HepG2 (cell line): Measurements from ENCODE around the gene CNTD1. TPM values are rescaled to one million over a fixed set of nuclear protein-coding genes. Genes with fewer than 3 reads are reported as not detected.

Experiments used
- ATF2 ChIP-seq: sonication (generic); formaldehyde crosslinking; IDR thresholded peaks from 2 replicates; pipeline ENCODE4 v1.4.0; 2020; ENCODE audit warnings: missing genetic modification reagents
- DMAP1 ChIP-seq: IDR thresholded peaks from 2 replicates; pipeline ENCODE4 v1.6.1; 2016
- FOXP1 ChIP-seq, 2 experiments: fragments of 450-650 bp in 1 of 2; IDR thresholded peaks; 2 replicates each; pipeline ENCODE4 v1.6.1; 2017 to 2018; ENCODE audit warnings: antibody characterized with exemption in 1 of 2
- HMGXB4 ChIP-seq, 2 experiments: sonication (generic) in 1 of 2; formaldehyde crosslinking in 1 of 2; IDR thresholded peaks; 2 replicates each; pipeline versions ENCODE4 v1.4.0 to v1.6.1; 2018 to 2020; ENCODE audit warnings: missing genetic modification reagents in 2 of 2, borderline replicate concordance in 1 of 2, low read depth in 1 of 2, mild to moderate bottlenecking in 1 of 2, missing biosample characterization in 1 of 2
- LCORL ChIP-seq, 2 experiments: fragments of 450-650 bp in 1 of 2; sonication (generic) in 1 of 2; formaldehyde crosslinking in 1 of 2; IDR thresholded peaks; 2 replicates each; pipeline versions ENCODE4 v1.5.0 to v1.6.1; 2017 to 2020; ENCODE audit warnings: antibody characterized with exemption in 1 of 2, missing genetic modification reagents in 1 of 2
- NCOR1 ChIP-seq: fragments of 200-600 bp; sonication (generic); IDR thresholded peaks from 2 replicates; pipeline ENCODE4 v1.7.0; 2017; ENCODE audit warnings: antibody characterized with exemption, low read length, borderline replicate concordance
- NFYC ChIP-seq: IDR thresholded peaks from 2 replicates; pipeline ENCODE4 v1.6.1; 2016; ENCODE audit warnings: missing genetic modification reagents, missing compliant biosample characterization
- NR2F6 ChIP-seq, 2 experiments: IDR thresholded peaks; 2 replicates each; pipeline ENCODE4 v1.6.1; 2016; ENCODE audit warnings: antibody characterized with exemption in 1 of 2, mild to moderate bottlenecking in 1 of 2
- PITX1 ChIP-seq: sonication (generic); formaldehyde crosslinking; IDR thresholded peaks from 2 replicates; pipeline ENCODE4 v1.5.1; 2020; ENCODE audit warnings: mild to moderate bottlenecking, missing genetic modification reagents
- POLR2AphosphoS5 ChIP-seq: IDR thresholded peaks from 2 replicates; pipeline ENCODE4 v1.6.1; 2012; ENCODE audit warnings: low read depth, low read length
- ZNF329 ChIP-seq: sonication (generic); formaldehyde crosslinking; IDR thresholded peaks from 2 replicates; pipeline ENCODE4 v1.9.0; 2021; ENCODE audit warnings: low read depth, mild to moderate bottlenecking, missing genetic modification reagents
- ZNF337 ChIP-seq: sonication (generic); formaldehyde crosslinking; IDR thresholded peaks from 2 replicates; pipeline ENCODE4 v1.5.1; 2020; ENCODE audit warnings: missing genetic modification reagents, low read depth, mild to moderate bottlenecking, borderline replicate concordance
- ZNF460 ChIP-seq: sonication (generic); formaldehyde crosslinking; IDR thresholded peaks from 2 replicates; pipeline ENCODE4 v1.5.1; 2020; ENCODE audit warnings: missing genetic modification reagents, mild to moderate bottlenecking, borderline replicate concordance
- ZNF512B ChIP-seq: sonication (generic); formaldehyde crosslinking; IDR thresholded peaks from 2 replicates; pipeline ENCODE4 v1.5.1; 2020; ENCODE audit warnings: missing genetic modification reagents, mild to moderate bottlenecking, borderline replicate concordance
- ZNF646 ChIP-seq: sonication (generic); formaldehyde crosslinking; IDR thresholded peaks from 2 replicates; pipeline ENCODE4 v1.9.0; 2021; ENCODE audit warnings: mild to moderate bottlenecking, missing genetic modification reagents
- ZNF841 ChIP-seq: sonication (generic); formaldehyde crosslinking; IDR thresholded peaks from 2 replicates; pipeline ENCODE4 v1.8.1; 2023; ENCODE audit warnings: missing genetic modification reagents, borderline replicate concordance
- ZSCAN30 ChIP-seq: sonication (generic); formaldehyde crosslinking; IDR thresholded peaks from 2 replicates; pipeline ENCODE4 v1.5.0; 2020; ENCODE audit warnings: mild to moderate bottlenecking, missing genetic modification reagents
- polyA plus RNA-seq, 8 experiments: library from polyadenylated mRNA; depleted of rRNA in 3 of 8; stranded (reverse) in 7 of 8; unstranded in 1 of 8; fragments of >200 nt; fragmentation: Illumina TruSeq in 4 of 8; extraction: Trizol in 4 of 8; gene quantifications; 2 replicates each; pipeline versions ENCODE4 v1.2.1 to v1.2.3, GENCODE V29; 2011 to 2016; ENCODE audit warnings: low read depth in 4 of 8, missing spikeins in 1 of 8, mixed read lengths in 1 of 8; ENCODE audit not compliant: insufficient read depth in 1 of 8
- total RNA-seq, 5 experiments: library from RNA; depleted of rRNA; stranded (reverse); fragments of >200 nt; fragmentation: Illumina TruSeq; extraction: Trizol; gene quantifications; 2 replicates each; pipeline ENCODE4 v1.2.3, GENCODE V29; 2016; ENCODE audit warnings: low read depth in 1 of 5

The CNTD1 gene
- total and polyA plus RNA-seq, 2 of the 13 experiments (the other 11 are each of a cell fraction or from before 2014, with no cell fraction given) = 0.11 to 0.15 TPM

- TF ChIP-seq ZNF512B (CRISPR knock-in tag) (no peak), FOXP1 (IDR thresholded peaks at IDR 0.05) (0 out of 2 replicates have a peak, but pooled peaks have one; percentile 28), FOXP1 (CRISPR knock-in tag; IDR thresholded peaks at IDR 0.05) (no peak), ZSCAN30 (no peak), ZNF646 (CRISPR knock-in tag) (no peak), POLR2AphosphoS5 (no peak), ZNF329 (CRISPR knock-in tag) (no peak), PITX1 (CRISPR knock-in tag) (0 out of 2 replicates have a peak, but pooled peaks have one; percentile 21), HMGXB4 (CRISPR knock-in tag; IDR thresholded peaks at IDR 0.05; ENCODE audit: borderline replicate concordance in 1 of 2, low read depth in 1 of 2) (no peak), ATF2 (CRISPR knock-in tag) (0 out of 2 replicates have a peak, but pooled peaks have one; percentile 26), ZNF337 (CRISPR knock-in tag) (no peak), NFYC (CRISPR knock-in tag) (no peak), LCORL (IDR thresholded peaks at IDR 0.05) (peak; percentile 64), LCORL (CRISPR knock-in tag; IDR thresholded peaks at IDR 0.05) (peak; percentile 54; the same call in 1 of the 2 replicates), NCOR1 (peak; percentile 44; the same call in 1 of the 2 replicates), DMAP1 (CRISPR knock-in tag) (0 out of 2 replicates have a peak, but pooled peaks have one; percentile 32), NR2F6 (IDR thresholded peaks at IDR 0.05) (peak; percentile 54; the same call in 1 of the 2 replicates), NR2F6 (CRISPR knock-in tag; IDR thresholded peaks at IDR 0.05) (no peak), ZNF841 (CRISPR knock-in tag) (no peak), ZNF460 (CRISPR knock-in tag) (peak; percentile 90)
Measured at GRCh38 chr17:42766124-42766523, 32.5 kb upstream of the CNTD1 start (continued).
